ENCODE measurements around the gene BMP2.

Gene BMP2

DNA sequence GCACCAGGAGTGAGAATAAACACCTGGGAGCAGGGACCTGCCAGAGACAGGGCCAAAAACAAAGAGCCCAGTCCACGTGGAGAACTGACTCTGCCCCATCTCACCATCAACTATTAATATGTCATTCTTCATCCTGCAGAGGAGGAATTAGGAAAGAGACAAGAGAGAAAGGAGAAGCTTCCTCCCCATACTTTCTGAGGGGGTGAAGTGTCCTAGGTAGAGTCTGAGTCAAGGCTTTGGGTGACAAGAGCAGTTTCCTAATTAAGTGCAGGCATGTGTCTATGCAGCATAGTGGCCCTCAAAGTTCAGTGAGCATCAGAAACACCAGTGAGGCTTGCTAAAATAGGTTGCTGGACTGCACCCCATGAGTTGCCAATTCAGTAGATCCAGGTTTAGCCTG, 40.7 kb upstream of the BMP2 start:
- no peaks in the 10 kb centered on the region for H3K36me3 ChIP-seq (ENCODE audit: insufficient read depth, low read length)
- no peaks in the 10 kb centered on the region for H3F3A ChIP-seq (ENCODE audit: low read depth)
- H3K27me3 ChIP-seq (ENCODE audit: insufficient read depth, low read length, poor library complexity, severe bottlenecking): no peaks in the 10 kb centered on the region
- H3K9me2 ChIP-seq (replicated peaks; ENCODE audit: low read depth, low read length): no peaks in the 10 kb centered on the region
- H3K79me2 ChIP-seq (ENCODE audit: insufficient read depth, low read length): no peaks in the 10 kb centered on the region
- H4K20me1 ChIP-seq (ENCODE audit: insufficient read depth, low read length, poor library complexity, severe bottlenecking): no peaks in the 10 kb centered on the region
- no peak overlapping the region for H3K4me2 ChIP-seq (ENCODE audit: low read depth, low read length, poor library complexity, severe bottlenecking)
- no peaks in the 10 kb centered on the region for H3K4me1 ChIP-seq (ENCODE audit: insufficient read depth, low read length, poor library complexity, severe bottlenecking)
- H3K9me3 ChIP-seq (ENCODE audit: insufficient read depth, low read depth, low read length): no peaks in the 10 kb centered on the region
- H3K4me3 ChIP-seq (ENCODE audit: low read length, poor library complexity, severe bottlenecking): no peak overlapping the region
- no peak overlapping the region for H3K9ac ChIP-seq (ENCODE audit: low read depth, low read length, poor library complexity, severe bottlenecking)
- H2AFZ ChIP-seq (ENCODE audit: low read length): no peak overlapping the region
- no peak for TF ChIP-seq EZH2phosphoT487 (IDR thresholded peaks at IDR 0.05; ENCODE audit: borderline replicate concordance)
- TF ChIP-seq, protein P1, sequence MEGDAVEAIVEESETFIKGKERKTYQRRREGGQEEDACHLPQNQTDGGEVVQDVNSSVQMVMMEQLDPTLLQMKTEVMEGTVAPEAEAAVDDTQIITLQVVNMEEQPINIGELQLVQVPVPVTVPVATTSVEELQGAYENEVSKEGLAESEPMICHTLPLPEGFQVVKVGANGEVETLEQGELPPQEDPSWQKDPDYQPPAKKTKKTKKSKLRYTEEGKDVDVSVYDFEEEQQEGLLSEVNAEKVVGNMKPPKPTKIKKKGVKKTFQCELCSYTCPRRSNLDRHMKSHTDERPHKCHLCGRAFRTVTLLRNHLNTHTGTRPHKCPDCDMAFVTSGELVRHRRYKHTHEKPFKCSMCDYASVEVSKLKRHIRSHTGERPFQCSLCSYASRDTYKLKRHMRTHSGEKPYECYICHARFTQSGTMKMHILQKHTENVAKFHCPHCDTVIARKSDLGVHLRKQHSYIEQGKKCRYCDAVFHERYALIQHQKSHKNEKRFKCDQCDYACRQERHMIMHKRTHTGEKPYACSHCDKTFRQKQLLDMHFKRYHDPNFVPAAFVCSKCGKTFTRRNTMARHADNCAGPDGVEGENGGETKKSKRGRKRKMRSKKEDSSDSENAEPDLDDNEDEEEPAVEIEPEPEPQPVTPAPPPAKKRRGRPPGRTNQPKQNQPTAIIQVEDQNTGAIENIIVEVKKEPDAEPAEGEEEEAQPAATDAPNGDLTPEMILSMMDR (conservative IDR thresholded peaks at IDR 0.05; ENCODE audit: low read length): no peak

DNA sequence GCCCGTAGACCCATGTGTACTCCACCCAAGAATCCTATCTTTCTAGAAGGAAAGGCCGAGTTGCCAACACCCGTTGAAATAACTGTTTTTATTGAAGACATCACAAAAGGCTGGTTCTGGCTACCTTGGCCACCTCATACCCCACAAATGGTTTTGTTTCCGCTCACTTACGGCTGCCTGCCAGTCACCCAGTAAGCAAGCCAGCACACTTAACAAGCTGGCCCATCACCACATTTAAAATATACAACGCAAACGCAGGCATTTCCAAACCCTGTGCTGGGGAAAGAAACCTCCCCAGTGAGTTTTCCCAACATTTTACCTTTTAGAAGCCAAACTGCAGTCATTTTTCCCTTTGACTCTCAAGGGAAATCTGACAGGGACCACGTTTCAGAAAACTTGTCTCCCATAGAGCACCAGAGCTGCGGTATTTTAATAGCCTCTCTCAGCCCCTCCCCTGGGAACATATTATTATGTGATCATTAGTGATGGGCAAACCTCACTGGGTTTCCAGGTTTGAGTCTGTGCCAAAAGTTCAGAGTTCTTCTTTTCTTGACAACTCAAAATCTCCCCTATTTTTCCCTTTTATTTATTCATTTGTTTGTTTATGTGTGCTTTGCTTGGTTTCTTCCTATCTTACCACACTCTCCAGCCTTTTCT, 36.7 kb upstream of the BMP2 start:
- no peaks in the 10 kb centered on the region for H3F3A ChIP-seq (ENCODE audit: low read depth)
- no peaks in the 10 kb centered on the region for H3K9me2 ChIP-seq (replicated peaks; ENCODE audit: low read depth, low read length)
- no peaks in the 10 kb centered on the region for H3K9me3 ChIP-seq (ENCODE audit: insufficient read depth, low read depth, low read length)
- no peaks in the 10 kb centered on the region for H3K79me2 ChIP-seq (ENCODE audit: insufficient read depth, low read length)
- H3K4me3 ChIP-seq (ENCODE audit: low read length, poor library complexity, severe bottlenecking): no peak overlapping the region
- H4K20me1 ChIP-seq (ENCODE audit: insufficient read depth, low read length, poor library complexity, severe bottlenecking): no peaks in the 10 kb centered on the region
- no peak overlapping the region for H3K9ac ChIP-seq (ENCODE audit: low read depth, low read length, poor library complexity, severe bottlenecking)
- no peak overlapping the region for H3K4me2 ChIP-seq (ENCODE audit: low read depth, low read length, poor library complexity, severe bottlenecking)
- TF ChIP-seq, protein P1 (conservative IDR thresholded peaks at IDR 0.05; ENCODE audit: low read length): no peak
- no peak for TF ChIP-seq EZH2phosphoT487 (IDR thresholded peaks at IDR 0.05; ENCODE audit: borderline replicate concordance)
- no peaks in the 10 kb centered on the region for H3K36me3 ChIP-seq (ENCODE audit: insufficient read depth, low read length)
- H3K27me3 ChIP-seq (ENCODE audit: insufficient read depth, low read length, poor library complexity, severe bottlenecking): no peaks in the 10 kb centered on the region
- H2AFZ ChIP-seq (ENCODE audit: low read length): no peak overlapping the region
- no peaks in the 10 kb centered on the region for H3K4me1 ChIP-seq (ENCODE audit: insufficient read depth, low read length, poor library complexity, severe bottlenecking)

DNA sequence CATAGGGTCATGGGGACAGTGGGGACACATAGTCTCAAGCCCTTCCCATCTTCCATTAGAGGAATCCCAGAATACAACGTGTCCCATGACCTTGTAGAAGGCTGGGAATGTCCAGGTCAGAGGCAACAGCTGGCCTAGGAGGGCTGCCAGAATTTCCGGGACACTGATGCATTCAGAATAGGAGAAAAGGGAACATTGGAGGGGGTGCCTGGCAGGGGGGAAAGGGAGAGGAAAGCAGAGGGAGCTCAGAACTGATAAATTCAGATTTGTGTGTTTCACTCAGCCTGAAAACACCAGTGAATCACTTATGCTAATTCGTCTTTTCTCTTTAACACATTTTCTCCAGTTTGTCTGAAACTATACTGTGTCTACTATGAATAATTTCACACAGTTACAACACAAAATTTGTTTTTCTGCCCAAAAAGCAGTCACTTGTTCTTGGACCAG, 35.5 kb upstream of the BMP2 start:
- Histone ChIP-seq H3K4me1 (ENCODE audit: insufficient read depth, low read length, poor library complexity, severe bottlenecking) (no peaks in the 10 kb centered on the region), H3K4me2 (ENCODE audit: low read depth, low read length, poor library complexity, severe bottlenecking) (no peak overlapping the region), H3K36me3 (ENCODE audit: insufficient read depth, low read length) (no peaks in the 10 kb centered on the region), H3K9me2 (replicated peaks; ENCODE audit: low read depth, low read length) (no peaks in the 10 kb centered on the region), H3K9me3 (ENCODE audit: insufficient read depth, low read depth, low read length) (no peaks in the 10 kb centered on the region), H3K4me3 (ENCODE audit: low read length, poor library complexity, severe bottlenecking) (no peak overlapping the region), H2AFZ (ENCODE audit: low read length) (no peak overlapping the region), H3F3A (ENCODE audit: low read depth) (no peaks in the 10 kb centered on the region), H3K27me3 (ENCODE audit: insufficient read depth, low read length, poor library complexity, severe bottlenecking) (no peaks in the 10 kb centered on the region), H3K79me2 (ENCODE audit: insufficient read depth, low read length) (no peaks in the 10 kb centered on the region), H3K9ac (ENCODE audit: low read depth, low read length, poor library complexity, severe bottlenecking) (no peak overlapping the region), H4K20me1 (ENCODE audit: insufficient read depth, low read length, poor library complexity, severe bottlenecking) (no peaks in the 10 kb centered on the region)
- TF ChIP-seq EZH2phosphoT487 (IDR thresholded peaks at IDR 0.05; ENCODE audit: borderline replicate concordance): no peak
- TF ChIP-seq, protein P1 (conservative IDR thresholded peaks at IDR 0.05; ENCODE audit: low read length): no peak

Measured in Loucy (cell line).